GM12872 (cell line): ENCODE results near the gene EYS.

Experiments
- CTCF ChIP-seq: IDR thresholded peaks from 3 replicates; pipeline ENCODE4 v1.5.1; 2011; ENCODE audit warnings: low read depth, mild to moderate bottlenecking, low read length, moderate library complexity; ENCODE audit not compliant: insufficient read depth

Gene EYS

DNA sequence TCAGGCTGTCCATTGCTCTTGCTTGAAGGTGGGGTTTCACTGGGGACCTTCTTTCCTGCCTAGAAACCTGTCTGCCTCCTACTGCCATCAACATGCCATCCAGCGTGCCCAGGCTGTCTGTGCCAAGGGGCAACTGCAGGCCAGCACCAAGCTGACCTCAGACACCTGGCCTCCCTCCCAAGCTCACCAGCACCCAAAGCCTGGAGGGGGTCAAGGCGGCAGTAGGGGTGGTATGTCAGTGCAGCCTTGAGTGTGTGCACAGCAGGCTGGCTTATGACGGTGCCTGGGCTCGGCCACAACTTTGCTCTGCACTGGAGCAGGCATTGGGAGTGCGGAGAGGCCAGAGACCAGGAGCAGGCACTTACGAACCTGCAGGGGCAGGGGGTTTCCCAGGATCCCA, 149.0 kb downstream of the EYS start:
- no peak for TF ChIP-seq CTCF

GRCh38 chr6:65557224-65557623, 149.8 kb downstream of the EYS start:
- TF ChIP-seq CTCF, result no peak

DNA sequence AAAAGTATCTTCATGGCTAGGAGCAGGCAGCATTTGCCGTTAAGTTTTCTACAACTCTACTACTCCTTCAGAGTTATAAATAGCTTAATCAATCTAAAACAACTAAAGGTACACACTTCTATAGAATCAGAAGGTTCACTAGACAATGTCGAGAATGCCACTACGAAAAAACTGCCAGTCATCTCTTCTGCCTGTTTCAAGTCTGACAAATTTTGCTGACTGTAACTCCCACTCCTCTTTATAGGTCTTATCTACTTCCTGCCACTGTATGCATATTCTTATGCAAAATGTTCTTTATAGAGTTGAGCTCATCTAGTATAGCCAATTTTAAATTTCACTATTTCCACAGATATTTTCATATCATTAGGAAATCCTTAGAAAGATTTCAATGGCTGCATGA, 160.1 kb downstream of the EYS start:
- no peak for TF ChIP-seq CTCF

GRCh38 chr6:65545920-65546319, 161.1 kb downstream of the EYS start:
- TF ChIP-seq CTCF, result no peak

DNA sequence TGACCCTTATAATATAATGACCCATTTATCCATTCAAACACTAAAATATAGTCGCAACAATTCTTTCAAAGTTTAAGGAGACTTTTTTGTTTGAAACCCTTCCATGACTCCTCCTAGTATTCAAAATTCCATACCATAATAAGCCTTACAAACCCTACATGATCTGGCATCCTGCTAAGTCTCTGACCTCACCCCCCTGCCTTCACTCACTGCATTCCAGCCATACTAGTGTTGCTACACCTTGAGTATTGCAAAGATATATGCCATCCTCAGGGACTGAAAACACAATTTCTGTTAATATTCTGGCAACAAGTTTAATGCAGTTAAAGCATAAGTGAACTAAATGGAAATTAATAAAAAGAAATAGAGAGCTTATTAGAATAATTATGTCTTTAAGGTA, 168.4 kb downstream of the EYS start:
- no peak for TF ChIP-seq CTCF

- TF ChIP-seq CTCF, result no peak
Observed at GRCh38 chr6:65537600-65537999, 169.4 kb downstream of the EYS start.

DNA sequence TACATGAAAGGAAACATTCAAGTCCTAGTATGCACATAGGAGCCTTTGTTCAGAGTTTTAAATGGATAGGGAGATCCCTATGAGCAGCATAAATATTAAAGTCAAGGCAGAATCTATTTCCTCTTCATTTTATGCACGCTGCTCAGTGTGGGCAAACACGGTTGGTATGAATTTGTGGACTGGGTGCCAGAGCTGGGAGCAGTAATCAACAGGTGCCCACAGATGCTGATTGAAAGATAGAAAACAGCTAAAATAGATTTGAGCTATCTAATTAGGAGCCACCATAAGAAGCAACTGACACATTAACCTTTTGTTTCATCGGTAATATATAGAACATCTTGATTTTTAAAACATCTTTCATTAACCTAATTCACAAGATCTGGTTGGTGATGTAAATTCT, 175.5 kb downstream of the EYS start:
- TF ChIP-seq CTCF, result no peak

DNA sequence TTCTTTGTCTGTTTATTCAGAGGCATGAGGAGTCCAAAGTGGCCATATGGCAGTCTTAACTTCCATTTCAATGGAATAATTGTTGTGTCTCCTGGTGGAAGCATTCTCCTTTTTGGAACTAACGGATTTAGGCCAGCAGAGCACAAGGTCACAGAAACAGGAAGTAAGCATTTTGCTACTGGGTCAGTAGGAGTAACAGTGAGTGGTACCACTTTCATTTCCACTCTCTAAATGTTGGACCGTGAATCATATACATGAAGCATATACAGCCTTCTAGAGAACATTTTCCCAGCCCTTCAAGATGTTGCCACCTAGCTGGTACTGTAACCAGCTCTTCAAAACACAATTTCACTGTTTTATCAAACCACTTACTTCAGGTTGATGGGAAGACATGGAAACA, 182.8 kb downstream of the EYS start:
- no peak for TF ChIP-seq CTCF
